Activated CD4-positive, alpha-beta memory T cell treated with anti-CD3 and anti-CD28 coated beads, Interleukin-2, amount 10 ng/mL, durations not matched to agents 7 days and 5 days (primary cell): Measurements from ENCODE around the gene FAM184A. TPM values are rescaled to one million over a fixed set of nuclear protein-coding genes. Genes with fewer than 3 reads are reported as not detected.
"Not testable (repeated sequence)": the region's sequence is repeated elsewhere in the genome, so short reads cannot be mapped to it uniquely, and the experiment has no call there.

ENCODE experiments used
- CTCF ChIA-PET: fragments of 350-600 bp; sonication (Branson Sonifier 250); formaldehyde crosslinking; loops from one replicate; lab custom pipeline; 2021; ENCODE audit warnings: antibody characterized with exemption, inconsistent platforms; lab: Charles Lee
- POLR2A ChIA-PET: fragments of 350-600 bp; sonication (Branson Sonifier 250); formaldehyde crosslinking; loops from one replicate; lab custom pipeline; 2021; ENCODE audit warnings: antibody characterized with exemption; lab: Charles Lee
- DNase-seq: peaks from one replicate; pipeline ENCODE4 v3.0.0-alpha.2; 2020
- H3K27ac Mint-ChIP-seq: one replicate; pipeline ENCODE4 v1.8.0; 2021; ENCODE audit warnings: mild to moderate bottlenecking, mixed read lengths
- H3K27me3 Mint-ChIP-seq: one replicate; pipeline ENCODE4 v1.8.0; 2021; ENCODE audit warnings: mixed read lengths
- H3K36me3 Mint-ChIP-seq: one replicate; pipeline ENCODE4 v1.8.0; 2021; ENCODE audit warnings: low read depth, mixed read lengths
- H3K4me1 Mint-ChIP-seq: one replicate; pipeline ENCODE4 v1.8.0; 2021; ENCODE audit warnings: mixed read lengths
- H3K4me3 Mint-ChIP-seq: one replicate; pipeline ENCODE4 v1.8.0; 2021; ENCODE audit warnings: mild to moderate bottlenecking, mixed read lengths
- H3K9me3 Mint-ChIP-seq: one replicate; pipeline ENCODE4 v1.8.0; 2021; ENCODE audit warnings: mixed read lengths
- total RNA-seq, 2 experiments: library from RNA; stranded (reverse); gene quantifications; one replicate each; pipeline ENCODE4 v1.2.3, GENCODE V29; 2021

The FAM184A gene
- total RNA-seq, result 1 to 10 TPM; 5.4 to 5.9 TPM

GRCh38 chr6:119078376-119079282, at the start of gene FAM184A:
Gene FAM184A (minus strand): TSS chr6:119078664. CDS start chr6:119078299, 365 bp downstream.
- CTCF ChIA-PET, result interaction anchor here (0.9 to 2.6 kb wide), 9 partner anchors 15 to 235 kb away, joined by 3 to 9 read pairs (median 4); no protein-coding TSS in a partner anchor
- H3K36me3 Mint-ChIP-seq, result peaks cover 4% of the 10 kb centered on the region
- peak within 1 kb of the TSS; percentile 88 for H3K4me3 Mint-ChIP-seq
- POLR2A ChIA-PET, result interaction anchor here (0.7 to 2.3 kb wide), 9 partner anchors 36 to 427 kb away, joined by 3 to 15 read pairs (median 3); partner anchors contain the start of genes ASF1A, CEP85L and MCM9
- peaks cover 14% of the 10 kb centered on the region for H3K9me3 Mint-ChIP-seq
- H3K27me3 Mint-ChIP-seq, result peaks cover 10% of the 10 kb centered on the region
- H3K4me1 Mint-ChIP-seq, result peaks cover 34% of the 10 kb centered on the region
- H3K27ac Mint-ChIP-seq, result peak within 1 kb of the TSS; percentile 68
- DNase-seq, result peak; percentile 75

GRCh38 chr6:119127627-119128026, 49.2 kb upstream of the FAM184A start:
- peaks cover 2% of the 10 kb centered on the region for H3K27me3 Mint-ChIP-seq
- POLR2A ChIA-PET, result no interaction called here
- DNase-seq, result no peak
- H3K9me3 Mint-ChIP-seq, result no peaks in the 10 kb centered on the region
- no peak overlapping the region for H3K27ac Mint-ChIP-seq
- peaks cover 5% of the 10 kb centered on the region for H3K4me1 Mint-ChIP-seq
- CTCF ChIA-PET, result no interaction called here
- no peak overlapping the region for H3K4me3 Mint-ChIP-seq
- H3K36me3 Mint-ChIP-seq, result no peaks in the 10 kb centered on the region

- Mint-ChIP-seq H3K4me1 (peaks cover 5% of the 10 kb centered on the region), H3K4me3 (no peak overlapping the region), H3K27ac (no peak overlapping the region), H3K36me3 (no peaks in the 10 kb centered on the region), H3K9me3 (no peaks in the 10 kb centered on the region), H3K27me3 (peaks cover 2% of the 10 kb centered on the region)
- ChIA-PET POLR2A (no interaction called here), CTCF (no interaction called here)
- DNase-seq, result no peak
Measured at GRCh38 chr6:119126826-119127225, 48.4 kb upstream of the FAM184A start.

GRCh38 chr6:119126140-119126539, 47.7 kb upstream of the FAM184A start:
- CTCF ChIA-PET, result interaction anchor here (2.0 kb wide), 1 partner anchor 16 kb away, joined by 7 read pairs; no protein-coding TSS in a partner anchor
- H3K9me3 Mint-ChIP-seq, result no peaks in the 10 kb centered on the region
- no peak overlapping the region for H3K27ac Mint-ChIP-seq
- no peak overlapping the region for H3K4me3 Mint-ChIP-seq
- POLR2A ChIA-PET, result no interaction called here
- no peaks in the 10 kb centered on the region for H3K36me3 Mint-ChIP-seq
- no peak for DNase-seq
- H3K4me1 Mint-ChIP-seq, result peaks cover 5% of the 10 kb centered on the region
- peaks cover 2% of the 10 kb centered on the region for H3K27me3 Mint-ChIP-seq

- Mint-ChIP-seq H3K4me3 (no peak overlapping the region), H3K4me1 (peaks cover 5% of the 10 kb centered on the region), H3K36me3 (no peaks in the 10 kb centered on the region), H3K27ac (no peak overlapping the region), H3K27me3 (peaks cover 2% of the 10 kb centered on the region), H3K9me3 (no peaks in the 10 kb centered on the region)
- ChIA-PET POLR2A (no interaction called here), CTCF (interaction anchor here (0.6 to 2.0 kb wide), 3 partner anchors 10 to 732 kb away, joined by 3 to 11 read pairs (median 7); no protein-coding TSS in a partner anchor)
- no peak for DNase-seq
Measured at GRCh38 chr6:119125576-119125975, 47.1 kb upstream of the FAM184A start.

GRCh38 chr6:119124079-119124824, 45.8 kb upstream of the FAM184A start:
- POLR2A ChIA-PET, result no interaction called here
- no peak overlapping the region for H3K4me3 Mint-ChIP-seq
- peaks cover 3% of the 10 kb centered on the region for H3K4me1 Mint-ChIP-seq
- CTCF ChIA-PET, result interaction anchor here (0.6 to 2.0 kb wide), 4 partner anchors 9 to 226 kb away, joined by 3 to 11 read pairs (median 6); no protein-coding TSS in a partner anchor
- H3K36me3 Mint-ChIP-seq, result no peaks in the 10 kb centered on the region
- H3K9me3 Mint-ChIP-seq, result no peaks in the 10 kb centered on the region
- no peak overlapping the region for H3K27ac Mint-ChIP-seq
- DNase-seq, result no peak
- H3K27me3 Mint-ChIP-seq, result peaks cover 4% of the 10 kb centered on the region

GRCh38 chr6:119122336-119122735, 43.9 kb upstream of the FAM184A start:
- POLR2A ChIA-PET, result no interaction called here

GRCh38 chr6:119121367-119121766, 42.9 kb upstream of the FAM184A start:
- no peak overlapping the region for H3K27ac Mint-ChIP-seq
- no peak overlapping the region for H3K4me3 Mint-ChIP-seq
- no peaks in the 10 kb centered on the region for H3K4me1 Mint-ChIP-seq
- no peaks in the 10 kb centered on the region for H3K9me3 Mint-ChIP-seq
- DNase-seq, result no peak
- ChIA-PET POLR2A (no interaction called here), CTCF (interaction anchor here (1.0 kb wide), 1 partner anchor 192 kb away, joined by 4 read pairs; no protein-coding TSS in a partner anchor)
- H3K27me3 Mint-ChIP-seq, result peaks cover 4% of the 10 kb centered on the region
- H3K36me3 Mint-ChIP-seq, result no peaks in the 10 kb centered on the region

More at GRCh38 chr6:119122336-119122735, 43.9 kb upstream of the FAM184A start:
- no peaks in the 10 kb centered on the region for H3K36me3 Mint-ChIP-seq
- H3K4me1 Mint-ChIP-seq, result no peaks in the 10 kb centered on the region
- no peak for DNase-seq
- H3K9me3 Mint-ChIP-seq, result no peaks in the 10 kb centered on the region
- H3K4me3 Mint-ChIP-seq, result no peak overlapping the region
- CTCF ChIA-PET, result interaction anchor here (1.0 to 1.3 kb wide), 2 partner anchors 9 to 12 kb away, joined by 3 to 5 read pairs; no protein-coding TSS in a partner anchor
- peaks cover 1% of the 10 kb centered on the region for H3K27me3 Mint-ChIP-seq
- H3K27ac Mint-ChIP-seq, result no peak overlapping the region

GRCh38 chr6:119119989-119120388, 41.5 kb upstream of the FAM184A start:
- H3K27me3 Mint-ChIP-seq, result peaks cover 4% of the 10 kb centered on the region

GRCh38 chr6:119119062-119119461, 40.6 kb upstream of the FAM184A start:
- H3K27me3 Mint-ChIP-seq, H3K4me1 Mint-ChIP-seq, H3K9me3 Mint-ChIP-seq, POLR2A ChIA-PET, H3K27ac Mint-ChIP-seq, H3K4me3 Mint-ChIP-seq, H3K36me3 Mint-ChIP-seq, DNase-seq: not testable (repeated sequence)
- CTCF ChIA-PET, result interaction anchor here (0.8 to 1.0 kb wide), 2 partner anchors 9 to 14 kb away, joined by 3 read pairs; no protein-coding TSS in a partner anchor

More at GRCh38 chr6:119119989-119120388, 41.5 kb upstream of the FAM184A start:
- CTCF ChIA-PET, result interaction anchor here (1.0 kb wide), 1 partner anchor 13 kb away, joined by 3 read pairs; no protein-coding TSS in a partner anchor
- Mint-ChIP-seq H3K9me3 (no peaks in the 10 kb centered on the region), H3K36me3 (no peaks in the 10 kb centered on the region), H3K27ac (no peak overlapping the region), H3K4me3 (no peak overlapping the region), H3K4me1 (no peaks in the 10 kb centered on the region)
- DNase-seq, result no peak
- POLR2A ChIA-PET, result no interaction called here

GRCh38 chr6:119116712-119117281, 38.3 kb upstream of the FAM184A start:
- CTCF ChIA-PET, result interaction anchor here (0.6 kb wide), 1 partner anchor 14 kb away, joined by 3 read pairs; no protein-coding TSS in a partner anchor
- POLR2A ChIA-PET, result interaction anchor here (0.7 kb wide), 1 partner anchor 197 kb away, joined by 3 read pairs; no protein-coding TSS in a partner anchor
- no peak overlapping the region for H3K27ac Mint-ChIP-seq
- no peak overlapping the region for H3K4me3 Mint-ChIP-seq
- DNase-seq, result no peak
- peaks cover 7% of the 10 kb centered on the region for H3K27me3 Mint-ChIP-seq
- H3K9me3 Mint-ChIP-seq, result no peaks in the 10 kb centered on the region
- H3K4me1 Mint-ChIP-seq, result peaks cover 5% of the 10 kb centered on the region
- H3K36me3 Mint-ChIP-seq, result no peaks in the 10 kb centered on the region

GRCh38 chr6:119113961-119114360, 35.5 kb upstream of the FAM184A start:
- H3K4me3 Mint-ChIP-seq, result no peak overlapping the region
- H3K4me1 Mint-ChIP-seq, result peaks cover 14% of the 10 kb centered on the region
- no peaks in the 10 kb centered on the region for H3K36me3 Mint-ChIP-seq
- ChIA-PET CTCF (no interaction called here), POLR2A (no interaction called here)
- no peak overlapping the region for H3K27ac Mint-ChIP-seq
- H3K9me3 Mint-ChIP-seq, result no peaks in the 10 kb centered on the region
- H3K27me3 Mint-ChIP-seq, result peaks cover 9% of the 10 kb centered on the region
- DNase-seq, result no peak
